Measurements from ENCODE around the gene ZNF672.
"Not testable (repeated sequence)": the region's sequence is repeated elsewhere in the genome, so short reads cannot be mapped to it uniquely, and the experiment has no call there.

The ZNF672 gene

GRCh38 chr1:248858891-248859889 lies 21.2 kb downstream of the ZNF672 start, which contains the start of gene ZNF692:
Gene ZNF692, minus strand, starts transcription at chr1:248859085. Its CDS starts 776 bp downstream, at chr1:248858309.
- H3K9me3 Mint-ChIP-seq, result no peaks in the 10 kb centered on the region
- H3K27me3 Mint-ChIP-seq, result no peaks in the 10 kb centered on the region
- H3K4me1 Mint-ChIP-seq, result peaks cover 40 to 45% of the 10 kb centered on the region in 2 donors
- DNase-seq, result peak; percentile 97
- H3K27ac Mint-ChIP-seq, result peak within 1 kb of the TSS; percentile 95
- peak; percentile 84 to 88 for ATAC-seq (replicated peaks)
- H3K36me3 Mint-ChIP-seq, result peaks cover 0 to 19% of the 10 kb centered on the region in 2 donors
- H3K4me3 Mint-ChIP-seq, result peak within 1 kb of the TSS; percentile 84 to 88

DNA sequence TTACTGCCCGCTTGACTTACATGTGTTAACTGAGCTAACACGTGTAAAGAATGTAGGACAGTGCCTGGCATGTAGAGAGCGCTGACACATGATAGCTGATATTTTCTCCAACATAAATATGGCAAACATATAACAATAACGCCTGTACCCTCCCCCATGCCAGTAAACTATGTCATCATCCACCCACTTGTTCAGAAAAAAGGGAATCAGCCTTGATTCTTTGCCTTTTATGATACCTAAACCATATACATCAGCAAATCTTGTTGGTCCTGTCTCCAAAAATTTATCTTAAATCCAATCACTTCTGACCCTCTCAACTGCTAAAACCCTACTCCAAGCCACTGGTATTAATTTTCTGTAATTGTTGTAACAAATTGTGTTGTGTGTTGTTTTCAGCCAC lies 22.0 kb downstream of the ZNF672 start:
- H3K4me1 Mint-ChIP-seq, result peaks cover 40 to 42% of the 10 kb centered on the region in 2 donors
- H3K27me3 Mint-ChIP-seq, result no peaks in the 10 kb centered on the region
- H3K27ac Mint-ChIP-seq, result peak overlapping the region; percentile 95
- ATAC-seq (replicated peaks) (no peak), DNase-seq (no peak)
- H3K9me3 Mint-ChIP-seq, result no peaks in the 10 kb centered on the region
- peak overlapping the region; percentile 84 to 88 for H3K4me3 Mint-ChIP-seq
- H3K36me3 Mint-ChIP-seq, result peaks cover 0 to 10% of the 10 kb centered on the region in 2 donors

DNA sequence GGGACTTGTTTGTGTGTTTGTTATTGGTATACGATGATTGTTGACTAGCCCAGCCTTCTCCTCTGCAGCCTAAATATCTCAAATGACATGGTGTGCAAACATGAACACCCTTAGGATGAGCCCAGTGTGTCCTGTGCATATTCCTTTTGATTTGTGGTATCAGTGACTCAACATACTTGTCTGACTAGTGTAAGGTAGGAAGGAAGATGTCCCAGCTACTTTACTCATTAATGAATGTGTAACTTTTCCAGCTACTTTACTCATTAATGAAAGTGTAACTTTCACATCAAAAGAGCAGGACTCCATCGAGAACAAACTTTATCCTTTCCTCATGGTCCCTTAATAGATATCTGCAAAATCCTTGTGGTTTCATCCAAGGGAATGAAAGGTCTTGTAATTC lies 23.6 kb downstream of the ZNF672 start:
- ATAC-seq (replicated peaks) (no peak), DNase-seq (no peak)
- no peaks in the 10 kb centered on the region for H3K27me3 Mint-ChIP-seq
- no peak overlapping the region for H3K27ac Mint-ChIP-seq
- H3K4me1 Mint-ChIP-seq, result peaks cover 30 to 42% of the 10 kb centered on the region in 2 donors
- no peak overlapping the region for H3K4me3 Mint-ChIP-seq
- no peaks in the 10 kb centered on the region for H3K9me3 Mint-ChIP-seq
- no peaks in the 10 kb centered on the region for H3K36me3 Mint-ChIP-seq

GRCh38 chr1:248862695-248862997 lies 24.6 kb downstream of the ZNF672 start:
- peak overlapping the region; percentile 89 for H3K27ac Mint-ChIP-seq
- no peaks in the 10 kb centered on the region for H3K36me3 Mint-ChIP-seq
- DNase-seq, result no peak
- peak; percentile 12 to 21 for ATAC-seq (replicated peaks)
- peaks cover 25 to 39% of the 10 kb centered on the region in 2 donors for H3K4me1 Mint-ChIP-seq
- no peaks in the 10 kb centered on the region for H3K27me3 Mint-ChIP-seq
- no peaks in the 10 kb centered on the region for H3K9me3 Mint-ChIP-seq
- peak overlapping the region; percentile 81 to 91 for H3K4me3 Mint-ChIP-seq

DNA sequence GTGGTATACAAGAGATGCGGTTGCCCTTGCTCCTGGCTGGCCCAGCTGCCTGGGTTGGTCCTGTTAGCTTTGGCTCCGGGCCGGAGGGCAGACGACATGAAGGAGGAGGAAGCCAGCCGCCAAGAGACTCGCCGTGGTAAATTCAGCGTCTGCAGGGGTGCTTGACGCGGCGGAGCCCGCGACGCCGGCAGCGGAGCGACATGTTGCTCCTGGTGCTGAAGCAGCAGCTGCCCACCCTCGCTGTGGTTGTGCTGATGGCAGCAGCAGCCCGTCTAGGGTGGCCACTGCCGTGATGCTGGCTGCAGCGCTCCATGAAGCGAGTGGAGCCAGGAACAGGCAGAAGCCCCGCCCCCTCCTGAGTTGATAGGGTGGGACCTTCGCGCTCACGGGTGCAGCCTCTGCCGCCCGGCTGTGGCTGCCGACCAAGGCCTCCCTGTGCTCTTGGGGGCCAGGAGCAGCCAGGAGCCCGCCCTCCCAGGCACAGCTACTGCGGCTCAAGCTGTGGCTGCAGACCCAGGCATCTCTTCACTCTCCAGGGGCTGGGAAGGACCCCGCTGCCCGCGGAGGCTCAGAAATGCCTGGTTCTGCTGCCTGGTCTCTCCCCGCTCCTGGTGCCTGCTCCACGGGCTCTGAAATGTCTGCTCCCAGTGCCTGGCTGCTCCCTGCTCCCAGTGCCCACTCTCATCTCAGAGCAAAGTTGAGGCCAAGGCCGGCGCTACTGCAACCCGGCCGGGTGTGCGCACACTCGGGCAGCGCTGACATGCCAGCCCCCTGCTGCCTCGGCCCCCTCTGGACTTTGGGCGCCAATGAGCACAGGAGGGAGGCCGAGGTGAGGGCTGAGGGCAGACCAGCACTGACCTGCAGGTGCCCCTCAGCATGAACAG lies 25.2 kb downstream of the ZNF672 start:
- H3K27ac Mint-ChIP-seq, result peak overlapping the region; percentile 89
- H3K27me3 Mint-ChIP-seq, result no peaks in the 10 kb centered on the region
- no peaks in the 10 kb centered on the region for H3K36me3 Mint-ChIP-seq
- H3K4me1 Mint-ChIP-seq, result peaks cover 24 to 33% of the 10 kb centered on the region in 2 donors
- peak; percentile 58 to 61 for ATAC-seq (replicated peaks)
- DNase-seq, result peak; percentile 65
- peak overlapping the region; percentile 81 to 91 for H3K4me3 Mint-ChIP-seq
- no peaks in the 10 kb centered on the region for H3K9me3 Mint-ChIP-seq

DNA sequence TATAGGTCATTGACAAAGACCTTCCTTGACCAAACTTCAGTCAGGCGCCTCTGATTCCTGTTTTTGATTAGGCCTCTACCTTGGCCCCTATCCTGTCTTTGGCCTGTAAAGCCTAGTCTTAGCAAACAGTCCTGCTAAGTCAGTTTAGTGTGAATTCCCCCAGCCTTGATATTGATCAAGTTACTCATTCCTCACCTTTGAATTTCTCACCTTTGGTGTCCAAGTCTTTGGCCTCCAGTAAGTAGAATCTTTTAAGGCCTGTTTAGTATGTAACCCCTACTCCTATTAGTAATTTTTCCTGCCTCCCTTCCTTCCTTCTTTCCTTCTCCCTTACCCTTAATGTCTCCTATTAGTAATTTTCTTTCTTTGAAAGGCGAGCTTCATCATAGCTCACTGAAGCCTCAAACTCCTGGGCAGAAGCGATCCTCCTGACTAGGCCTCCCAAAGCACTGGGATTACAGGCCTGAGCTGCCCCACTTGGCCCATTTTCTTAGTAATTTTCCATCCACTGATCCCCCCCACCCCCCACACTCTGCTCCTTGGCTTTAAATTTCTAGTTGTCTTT lies 33.9 kb downstream of the ZNF672 start:
- Mint-ChIP-seq H3K27me3 (peaks cover 9 to 11% of the 10 kb centered on the region in 2 donors), H3K4me3 (no peak overlapping the region), H3K27ac (no peak overlapping the region), H3K9me3 (peaks cover 3 to 4% of the 10 kb centered on the region in 2 donors), H3K4me1 (peaks cover 13 to 17% of the 10 kb centered on the region in 2 donors), H3K36me3 (peaks cover 8 to 10% of the 10 kb centered on the region in 2 donors)
- DNase-seq (no peak), ATAC-seq (replicated peaks) (no peak)

GRCh38 chr1:248872752-248873408 lies 34.9 kb downstream of the ZNF672 start:
- DNase-seq (peak; percentile 55), ATAC-seq (replicated peaks) (peak; percentile 52 to 61)
- Mint-ChIP-seq H3K27ac (peak overlapping the region; percentile 100), H3K4me1 (peaks cover 13 to 17% of the 10 kb centered on the region in 2 donors), H3K27me3 (peaks cover 9 to 11% of the 10 kb centered on the region in 2 donors), H3K4me3 (peak overlapping the region; percentile 95 to 96), H3K9me3 (peaks cover 3 to 4% of the 10 kb centered on the region in 2 donors), H3K36me3 (peaks cover 8 to 10% of the 10 kb centered on the region in 2 donors)

GRCh38 chr1:248873409-248873992 lies 35.5 kb downstream of the ZNF672 start:
- DNase-seq (peak; percentile 96), ATAC-seq (replicated peaks) (peak; percentile 87 to 91)
- H3K36me3 Mint-ChIP-seq, result peaks cover 8 to 10% of the 10 kb centered on the region in 2 donors
- H3K27me3 Mint-ChIP-seq, result peaks cover 9 to 11% of the 10 kb centered on the region in 2 donors
- H3K4me1 Mint-ChIP-seq, result peaks cover 13 to 17% of the 10 kb centered on the region in 2 donors
- peaks cover 3 to 4% of the 10 kb centered on the region in 2 donors for H3K9me3 Mint-ChIP-seq
- peak overlapping the region; percentile 95 to 96 for H3K4me3 Mint-ChIP-seq
- H3K27ac Mint-ChIP-seq, result peak overlapping the region; percentile 100

DNA sequence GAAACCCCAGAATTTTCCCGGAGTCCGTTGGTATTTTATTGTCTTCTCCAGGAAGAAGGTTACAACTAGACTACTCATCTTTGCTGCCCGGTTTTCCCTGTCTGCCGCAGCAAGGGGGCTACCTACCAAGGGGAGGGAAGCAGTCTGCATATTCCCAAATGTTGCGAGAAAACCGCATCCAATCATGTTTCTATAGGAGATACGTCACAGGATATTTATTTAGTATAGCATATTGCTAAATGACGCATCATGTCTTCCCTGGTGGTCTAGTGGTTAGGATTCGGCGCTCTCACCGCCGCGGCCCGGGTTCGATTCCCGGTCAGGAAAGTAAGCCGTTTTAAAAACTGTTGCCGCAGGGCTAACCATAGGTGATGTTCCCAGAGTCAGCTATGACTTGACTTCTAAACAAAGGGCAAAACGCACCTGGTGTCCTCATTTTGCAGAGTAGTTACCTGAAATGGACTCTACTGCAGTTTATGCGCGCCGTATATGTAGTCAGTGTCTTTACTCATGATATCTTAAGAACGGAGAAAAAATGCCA lies 36.0 kb downstream of the ZNF672 start:
- Mint-ChIP-seq H3K36me3 (peaks cover 8 to 10% of the 10 kb centered on the region in 2 donors), H3K27ac (peak overlapping the region; percentile 100), H3K9me3 (peaks cover 3 to 4% of the 10 kb centered on the region in 2 donors), H3K27me3 (peaks cover 9 to 11% of the 10 kb centered on the region in 2 donors), H3K4me3 (peak overlapping the region; percentile 95 to 96), H3K4me1 (peaks cover 13 to 17% of the 10 kb centered on the region in 2 donors)
- ATAC-seq (replicated peaks) (peak; percentile 66 to 78), DNase-seq (peak; percentile 69)

DNA sequence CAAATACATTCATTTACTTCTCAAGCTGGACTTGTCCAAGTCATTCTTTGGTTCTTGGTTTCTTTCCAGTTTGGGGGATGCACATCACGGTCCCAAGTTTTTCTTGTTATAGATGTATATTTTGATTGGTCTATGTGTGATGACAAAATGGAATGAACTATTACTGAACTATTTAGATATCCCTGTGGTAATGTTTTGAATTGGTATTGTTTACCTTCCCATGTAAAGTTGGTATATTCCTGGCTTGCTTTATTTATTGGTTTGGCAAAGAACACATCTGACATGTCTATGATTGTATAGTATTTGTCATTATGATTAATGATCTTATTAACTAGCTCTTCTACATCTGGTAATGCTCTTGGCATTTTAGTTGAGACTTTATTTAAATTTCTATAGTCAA lies 43.2 kb downstream of the ZNF672 start:
- Mint-ChIP-seq H3K27me3 (no peaks in the 10 kb centered on the region), H3K9me3 (no peaks in the 10 kb centered on the region), H3K27ac (no peak overlapping the region), H3K4me3 (no peak overlapping the region), H3K4me1 (peaks cover 0 to 6% of the 10 kb centered on the region in 2 donors), H3K36me3 (no peaks in the 10 kb centered on the region)
- DNase-seq, result no peak
- no peak for ATAC-seq (replicated peaks)

DNA sequence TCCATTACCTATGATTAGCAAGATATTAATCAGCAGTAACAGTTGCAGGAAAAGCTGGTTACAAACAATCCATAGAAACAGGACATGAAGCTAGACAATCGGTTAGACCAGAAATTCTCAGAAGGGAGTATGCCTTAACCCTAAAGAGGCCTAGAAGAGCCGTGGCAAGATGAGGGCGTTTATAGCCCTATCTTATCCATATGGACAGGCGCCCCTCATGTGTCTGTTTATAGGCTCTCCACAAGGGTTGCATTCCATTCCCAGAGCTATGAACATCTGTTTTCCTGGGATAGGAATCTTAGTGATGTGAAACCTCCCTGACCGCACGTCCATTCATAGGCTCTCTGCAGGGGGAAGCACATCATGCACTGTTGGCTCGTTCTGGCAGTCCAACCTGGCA lies 44.4 kb downstream of the ZNF672 start:
- not testable (repeated sequence) for H3K27me3 Mint-ChIP-seq; H3K36me3 Mint-ChIP-seq; ATAC-seq (replicated peaks)

GRCh38 chr1:248884632-248885295 lies 46.7 kb downstream of the ZNF672 start:
- no peak for DNase-seq
- H3K4me3 Mint-ChIP-seq, result no peak overlapping the region
- H3K27me3 Mint-ChIP-seq, result no peaks in the 10 kb centered on the region
- H3K36me3 Mint-ChIP-seq, result no peaks in the 10 kb centered on the region
- no peak overlapping the region for H3K27ac Mint-ChIP-seq
- H3K9me3 Mint-ChIP-seq, result no peaks in the 10 kb centered on the region
- peaks cover 4 to 6% of the 10 kb centered on the region in 2 donors for H3K4me1 Mint-ChIP-seq
- ATAC-seq (replicated peaks), result no peak

More for the DNA sequence above, 44.4 kb downstream of the ZNF672 start:
- not testable (repeated sequence) for H3K27ac Mint-ChIP-seq, H3K4me1 Mint-ChIP-seq, H3K4me3 Mint-ChIP-seq, H3K9me3 Mint-ChIP-seq, DNase-seq

All from stimulated activated naive B cell treated with anti-CD40 and anti-IgM and Interleukin-4, amounts not matched to agents 10 μg/mL and 1 μg/mL and 100 μg/mL, for 72 hours (primary cell).